Measurements from ENCODE around the gene SERINC5. TPM values are rescaled to one million over a fixed set of nuclear protein-coding genes. Genes with fewer than 3 reads are reported as not detected.

The SERINC5 gene
- total RNA-seq, 1 donor from 2014 or later: 8.3 TPM

GRCh38 chr5:80194468-80194867, 61.4 kb downstream of the SERINC5 start:
- H3K9me3 Mint-ChIP-seq: no peaks in the 10 kb centered on the region
- H3K27ac Mint-ChIP-seq (ENCODE audit: unreplicated experiment): no peak overlapping the region
- H3K27me3 Mint-ChIP-seq (ENCODE audit: low read depth): peaks cover 6% of the 10 kb centered on the region
- no peaks in the 10 kb centered on the region for H3K36me3 Mint-ChIP-seq (ENCODE audit: low read depth)
- H3K4me1 Mint-ChIP-seq: peaks cover 61% of the 10 kb centered on the region
- no peak for TF ChIP-seq CTCF (conservative IDR thresholded peaks at IDR 0.05)
- no peak overlapping the region for H3K4me3 Mint-ChIP-seq
- DNase-seq (ENCODE audit: low read depth, low spot score): no peak

GRCh38 chr5:80193401-80193800, 62.4 kb downstream of the SERINC5 start:
- no peaks in the 10 kb centered on the region for H3K9me3 Mint-ChIP-seq
- peak overlapping the region; percentile 13 for H3K27ac Mint-ChIP-seq (ENCODE audit: unreplicated experiment)
- no peaks in the 10 kb centered on the region for H3K36me3 Mint-ChIP-seq (ENCODE audit: low read depth)
- DNase-seq (ENCODE audit: low read depth, low spot score): no peak
- peak overlapping the region; percentile 9 for H3K4me3 Mint-ChIP-seq
- peaks cover 11% of the 10 kb centered on the region for H3K27me3 Mint-ChIP-seq (ENCODE audit: low read depth)
- TF ChIP-seq CTCF (conservative IDR thresholded peaks at IDR 0.05): no peak
- H3K4me1 Mint-ChIP-seq: peaks cover 60% of the 10 kb centered on the region

GRCh38 chr5:80192507-80193241, 63.2 kb downstream of the SERINC5 start:
- no peak for TF ChIP-seq CTCF (conservative IDR thresholded peaks at IDR 0.05)
- H3K9me3 Mint-ChIP-seq: no peaks in the 10 kb centered on the region
- H3K4me3 Mint-ChIP-seq: peak overlapping the region; percentile 36
- peaks cover 12% of the 10 kb centered on the region for H3K27me3 Mint-ChIP-seq (ENCODE audit: low read depth)
- H3K4me1 Mint-ChIP-seq: peaks cover 58% of the 10 kb centered on the region
- H3K27ac Mint-ChIP-seq (ENCODE audit: unreplicated experiment): no peak overlapping the region
- DNase-seq (ENCODE audit: low read depth, low spot score): no peak
- H3K36me3 Mint-ChIP-seq (ENCODE audit: low read depth): no peaks in the 10 kb centered on the region

GRCh38 chr5:80191991-80192398, 63.9 kb downstream of the SERINC5 start:
- no peak for DNase-seq (ENCODE audit: low read depth, low spot score)
- H3K27me3 Mint-ChIP-seq (ENCODE audit: low read depth): peaks cover 12% of the 10 kb centered on the region
- no peak overlapping the region for H3K27ac Mint-ChIP-seq (ENCODE audit: unreplicated experiment)

GRCh38 chr5:80191397-80191796, 64.5 kb downstream of the SERINC5 start:
- no peak for DNase-seq (ENCODE audit: low read depth, low spot score)
- Mint-ChIP-seq H3K27me3 (ENCODE audit: low read depth) (peaks cover 12% of the 10 kb centered on the region), H3K36me3 (ENCODE audit: low read depth) (no peaks in the 10 kb centered on the region), H3K4me3 (peak overlapping the region; percentile 3), H3K4me1 (peaks cover 64% of the 10 kb centered on the region), H3K27ac (ENCODE audit: unreplicated experiment) (no peak overlapping the region), H3K9me3 (no peaks in the 10 kb centered on the region)
- TF ChIP-seq CTCF (conservative IDR thresholded peaks at IDR 0.05): no peak

More at GRCh38 chr5:80191991-80192398, 63.9 kb downstream of the SERINC5 start:
- TF ChIP-seq CTCF (conservative IDR thresholded peaks at IDR 0.05): no peak
- Mint-ChIP-seq H3K36me3 (ENCODE audit: low read depth) (no peaks in the 10 kb centered on the region), H3K4me1 (peaks cover 64% of the 10 kb centered on the region), H3K9me3 (no peaks in the 10 kb centered on the region), H3K4me3 (peak overlapping the region; percentile 36)
